HCT116 (cell line): Measurements from ENCODE around the gene ANKHD1.

ENCODE experiments used
- EZH2 ChIP-seq: fragments of 200-600 bp; sonication (generic); IDR thresholded peaks from 2 replicates; pipeline ENCODE4 v1.6.1; 2017; ENCODE audit warnings: antibody characterized with exemption, mixed run types
- FOSL1 ChIP-seq: IDR thresholded peaks from 2 replicates; pipeline ENCODE4 v1.6.1; 2012; ENCODE audit warnings: low read depth
- JUND ChIP-seq: IDR thresholded peaks from 2 replicates; pipeline ENCODE4 v1.6.1; 2012
- POLR2A ChIP-seq: IDR thresholded peaks from 2 replicates; pipeline ENCODE4 v1.7.0; 2011; ENCODE audit warnings: borderline replicate concordance; ENCODE audit not compliant: insufficient read depth, insufficient read length; ENCODE audit errors: extremely low read depth
- RAD21 ChIP-seq: IDR thresholded peaks from 2 replicates; pipeline ENCODE4 v1.6.1; 2012; ENCODE audit warnings: low read depth, mild to moderate bottlenecking
- SIN3A ChIP-seq: IDR thresholded peaks from 2 replicates; pipeline ENCODE4 v1.6.1; 2012; ENCODE audit warnings: low read depth
- TCF7L2 ChIP-seq: IDR thresholded peaks from 2 replicates; pipeline ENCODE4 v1.7.0; 2011; ENCODE audit warnings: borderline replicate concordance, inconsistent platforms; ENCODE audit not compliant: insufficient read depth, insufficient read length; ENCODE audit errors: extremely low read depth
- YY1 ChIP-seq: IDR thresholded peaks from 2 replicates; pipeline ENCODE4 v1.6.1; 2011; ENCODE audit warnings: low read length, low read depth, moderate library complexity, mild to moderate bottlenecking; ENCODE audit not compliant: insufficient replicate concordance; ENCODE audit errors: extremely low read depth
- ZFX ChIP-seq: fragments of 450-650 bp; IDR thresholded peaks from 2 replicates; pipeline ENCODE4 v1.6.1; 2017
- ZNF274 ChIP-seq: fragments of 200-500 bp; sonication (Bioruptor generic); IDR thresholded peaks from 2 replicates; pipeline ENCODE4 v1.6.1; 2014; ENCODE audit warnings: mild to moderate bottlenecking, low read depth, low read length, inconsistent platforms
- TF ChIP-seq, protein P1 (sequence below), 3 experiments: fragments of 200-600 bp in 1 of 3; sonication (generic) in 1 of 3; IDR thresholded peaks in 2 of 3; conservative IDR thresholded peaks in 1 of 3; 2 replicates each; pipeline ENCODE4 v1.5.1; 2012 to 2017; ENCODE audit warnings: low read depth in 2 of 3, low read length in 2 of 3, antibody characterized with exemption in 1 of 3, borderline replicate concordance in 1 of 3, control low read depth in 1 of 3, mild to moderate bottlenecking in 1 of 3, mixed read lengths in 1 of 3, mixed run types in 1 of 3, moderate library complexity in 1 of 3; ENCODE audit not compliant: insufficient read depth in 1 of 3

DNA sequence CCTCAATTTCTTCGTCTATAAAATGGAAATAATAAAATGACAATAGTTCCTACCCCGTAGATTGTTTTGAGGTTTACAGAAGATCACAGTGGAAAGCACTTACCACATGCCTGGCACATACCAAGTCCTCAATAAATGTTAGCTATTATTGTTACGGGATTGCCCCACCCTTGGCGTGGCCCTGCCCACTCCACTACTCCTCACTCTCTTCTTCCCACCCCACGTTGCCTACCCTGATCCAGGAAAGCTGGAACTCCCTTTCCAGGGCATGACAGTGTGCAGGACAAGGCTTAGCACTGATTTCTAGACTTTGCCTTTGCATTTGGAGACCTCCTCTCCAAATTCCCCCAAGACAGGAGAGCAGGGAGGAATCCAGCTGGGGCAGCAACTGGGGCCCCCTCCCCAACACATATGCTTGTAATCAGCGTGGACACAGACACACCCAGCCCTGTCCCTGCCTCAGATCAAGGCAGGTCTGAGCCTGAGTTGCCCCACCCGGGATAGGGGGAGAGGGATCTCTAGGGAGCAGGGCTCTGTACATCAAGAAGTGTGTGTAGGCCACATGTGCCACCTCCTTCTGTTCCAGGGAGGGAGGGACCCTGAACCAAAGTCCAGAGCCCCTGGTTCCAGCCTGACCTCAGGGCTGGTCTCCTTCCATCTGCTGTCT, 34.9 kb upstream of the ANKHD1 start:
- TF ChIP-seq, protein P1, sequence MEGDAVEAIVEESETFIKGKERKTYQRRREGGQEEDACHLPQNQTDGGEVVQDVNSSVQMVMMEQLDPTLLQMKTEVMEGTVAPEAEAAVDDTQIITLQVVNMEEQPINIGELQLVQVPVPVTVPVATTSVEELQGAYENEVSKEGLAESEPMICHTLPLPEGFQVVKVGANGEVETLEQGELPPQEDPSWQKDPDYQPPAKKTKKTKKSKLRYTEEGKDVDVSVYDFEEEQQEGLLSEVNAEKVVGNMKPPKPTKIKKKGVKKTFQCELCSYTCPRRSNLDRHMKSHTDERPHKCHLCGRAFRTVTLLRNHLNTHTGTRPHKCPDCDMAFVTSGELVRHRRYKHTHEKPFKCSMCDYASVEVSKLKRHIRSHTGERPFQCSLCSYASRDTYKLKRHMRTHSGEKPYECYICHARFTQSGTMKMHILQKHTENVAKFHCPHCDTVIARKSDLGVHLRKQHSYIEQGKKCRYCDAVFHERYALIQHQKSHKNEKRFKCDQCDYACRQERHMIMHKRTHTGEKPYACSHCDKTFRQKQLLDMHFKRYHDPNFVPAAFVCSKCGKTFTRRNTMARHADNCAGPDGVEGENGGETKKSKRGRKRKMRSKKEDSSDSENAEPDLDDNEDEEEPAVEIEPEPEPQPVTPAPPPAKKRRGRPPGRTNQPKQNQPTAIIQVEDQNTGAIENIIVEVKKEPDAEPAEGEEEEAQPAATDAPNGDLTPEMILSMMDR (IDR thresholded peaks at IDR 0.05 in 2 of 3, conservative IDR thresholded peaks at IDR 0.05 in 1 of 3; ENCODE audit: borderline replicate concordance in 1 of 3, insufficient read depth in 1 of 3, low read depth in 2 of 3, low read length in 2 of 3) = no peak
- TF ChIP-seq EZH2 = no peak
- no peak for TF ChIP-seq FOSL1
- TF ChIP-seq SIN3A = no peak
- TF ChIP-seq TCF7L2 = no peak
- no peak for TF ChIP-seq POLR2A
- TF ChIP-seq JUND = no peak
- no peak for TF ChIP-seq YY1
- TF ChIP-seq ZNF274 = no peak
- TF ChIP-seq RAD21 = no peak
- TF ChIP-seq ZFX = no peak
